Stomach smooth muscle (tissue), 2 donors: ENCODE measurements around the gene CCDC30.
"Not testable (repeated sequence)": the region's sequence is repeated elsewhere in the genome, so short reads cannot be mapped to it uniquely, and the experiment has no call there.

ENCODE experiments used
- H3K27ac ChIP-seq: one replicate; pipeline ENCODE4 v1.7.0; 2013; ENCODE audit warnings: mild to moderate bottlenecking, low read length, inconsistent platforms
- H3K27me3 ChIP-seq, 2 donors: one replicate each; pipeline ENCODE4 v1.7.0; 2013; ENCODE audit warnings: low read length in 2 of 2; ENCODE audit not compliant: insufficient read depth in 2 of 2, control insufficient read depth in 1 of 2
- H3K36me3 ChIP-seq, 2 donors: one replicate each; pipeline ENCODE4 v1.7.0; 2013; ENCODE audit warnings: low read length in 2 of 2; ENCODE audit not compliant: control insufficient read depth in 2 of 2, insufficient read depth in 2 of 2
- H3K4me1 ChIP-seq: one replicate; pipeline ENCODE4 v1.7.0; 2013; ENCODE audit warnings: low read length; ENCODE audit not compliant: control insufficient read depth, insufficient read depth
- H3K4me3 ChIP-seq, 2 donors: one replicate each; pipeline ENCODE4 v1.7.0; 2013; ENCODE audit warnings: low read length in 2 of 2
- H3K9ac ChIP-seq, 2 donors: one replicate each; pipeline ENCODE4 v1.7.0; 2013; ENCODE audit warnings: low read length in 2 of 2, mild to moderate bottlenecking in 1 of 2
- H3K9me3 ChIP-seq, 2 donors: one replicate each; pipeline ENCODE4 v1.7.0; 2013; ENCODE audit warnings: low read length in 2 of 2; ENCODE audit not compliant: control insufficient read depth in 2 of 2
- donor health status: healthy.
- donor health status: Pancreatic carcinoma.

The CCDC30 gene

DNA sequence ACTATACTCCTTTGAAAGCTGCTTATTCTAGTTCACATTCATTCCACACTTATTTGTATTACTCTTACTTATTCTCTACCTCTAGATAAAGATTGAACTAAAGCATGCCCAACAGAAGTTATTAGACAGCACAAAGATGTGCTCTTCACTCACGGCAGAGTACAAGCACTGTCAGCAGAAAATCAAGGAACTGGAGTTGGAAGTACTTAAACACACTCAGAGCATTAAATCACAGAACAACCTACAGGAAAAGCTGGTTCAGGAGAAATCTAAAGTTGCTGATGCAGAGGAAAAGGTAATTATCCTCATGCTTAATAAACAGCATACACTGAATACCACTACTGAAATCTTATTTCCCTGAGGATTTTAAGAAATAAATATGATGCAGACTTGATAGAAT lies 113.8 kb downstream of the CCDC30 start:
- Histone ChIP-seq H3K9ac (no peak overlapping the region), H3K27me3 (no peaks in the 10 kb centered on the region), H3K36me3 (no peaks in the 10 kb centered on the region), H3K9me3 (no peaks in the 10 kb centered on the region), H3K27ac (no peak overlapping the region), H3K4me1 (no peaks in the 10 kb centered on the region), H3K4me3 (no peak overlapping the region)

DNA sequence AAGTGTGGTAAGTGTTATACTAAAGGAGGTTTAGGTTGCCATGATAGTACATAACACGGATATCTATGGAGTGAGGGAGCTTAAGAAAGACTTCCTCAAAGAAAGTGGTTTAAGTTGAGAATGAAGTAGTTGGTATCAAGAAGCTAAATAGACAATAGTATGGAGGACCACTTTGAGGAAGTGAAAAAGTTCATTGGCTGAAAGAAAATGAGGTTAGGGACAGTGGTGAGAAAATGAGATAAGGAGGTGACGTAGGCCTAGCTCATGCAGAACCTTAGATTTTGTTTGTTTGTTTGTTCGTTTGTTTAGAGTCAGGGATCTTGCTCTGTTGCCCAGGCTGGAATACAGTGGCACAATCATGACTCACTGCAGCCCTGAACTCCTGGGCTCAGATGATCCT lies 122.9 kb downstream of the CCDC30 start:
- no peaks in the 10 kb centered on the region for H3K9me3 ChIP-seq
- H3K27me3 ChIP-seq, result no peaks in the 10 kb centered on the region
- H3K36me3 ChIP-seq, result no peaks in the 10 kb centered on the region
- no peak overlapping the region for H3K27ac ChIP-seq
- no peak overlapping the region for H3K9ac ChIP-seq
- H3K4me1 ChIP-seq, result no peaks in the 10 kb centered on the region
- H3K4me3 ChIP-seq, result no peak overlapping the region

DNA sequence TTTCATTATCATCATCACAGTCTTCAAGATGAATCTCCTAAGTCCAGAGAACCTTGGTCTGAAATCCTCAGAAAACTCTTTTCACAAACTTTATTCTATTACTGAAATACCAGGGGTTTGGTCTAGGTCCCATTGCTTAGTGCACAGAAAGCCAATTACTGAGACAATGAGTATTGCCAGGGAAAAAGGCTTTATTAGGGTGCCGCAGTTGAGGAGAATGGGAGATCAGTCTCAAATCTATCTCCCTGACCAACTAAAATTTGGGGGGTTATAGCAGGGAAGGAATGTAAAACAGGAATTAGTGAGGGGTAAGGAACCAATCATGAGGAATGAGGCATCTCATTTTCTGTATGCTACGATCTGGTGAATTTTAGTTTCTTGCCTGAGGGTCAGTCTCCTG lies 124.7 kb downstream of the CCDC30 start:
- no peaks in the 10 kb centered on the region for H3K27me3 ChIP-seq
- no peak overlapping the region for H3K4me3 ChIP-seq
- no peaks in the 10 kb centered on the region for H3K4me1 ChIP-seq
- no peak overlapping the region for H3K9ac ChIP-seq
- no peak overlapping the region for H3K27ac ChIP-seq
- H3K9me3 ChIP-seq, result no peaks in the 10 kb centered on the region
- no peaks in the 10 kb centered on the region for H3K36me3 ChIP-seq

DNA sequence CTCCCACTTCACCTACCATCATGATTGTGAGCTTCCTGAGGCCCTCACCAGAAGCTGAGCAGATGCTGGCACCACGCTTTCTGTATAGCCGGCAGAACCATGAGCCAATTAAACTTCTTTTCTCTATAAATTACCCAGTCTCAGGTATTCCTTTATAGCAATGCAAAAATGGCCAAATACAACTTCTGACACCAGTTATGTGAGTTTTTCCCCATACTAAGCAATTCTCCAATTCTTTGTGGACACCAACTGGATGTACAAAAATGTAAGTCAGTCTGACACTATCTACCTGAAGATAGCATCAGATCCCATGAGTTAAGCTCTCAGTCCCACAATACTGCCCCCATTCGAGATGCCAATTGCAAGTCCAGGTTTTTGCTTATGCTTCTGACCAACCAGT lies 129.7 kb downstream of the CCDC30 start:
- Histone ChIP-seq H3K36me3 (no peaks in the 10 kb centered on the region), H3K4me1 (no peaks in the 10 kb centered on the region), H3K9me3 (no peaks in the 10 kb centered on the region), H3K4me3 (no peak overlapping the region), H3K27ac (no peak overlapping the region), H3K9ac (no peak overlapping the region), H3K27me3 (no peaks in the 10 kb centered on the region)

DNA sequence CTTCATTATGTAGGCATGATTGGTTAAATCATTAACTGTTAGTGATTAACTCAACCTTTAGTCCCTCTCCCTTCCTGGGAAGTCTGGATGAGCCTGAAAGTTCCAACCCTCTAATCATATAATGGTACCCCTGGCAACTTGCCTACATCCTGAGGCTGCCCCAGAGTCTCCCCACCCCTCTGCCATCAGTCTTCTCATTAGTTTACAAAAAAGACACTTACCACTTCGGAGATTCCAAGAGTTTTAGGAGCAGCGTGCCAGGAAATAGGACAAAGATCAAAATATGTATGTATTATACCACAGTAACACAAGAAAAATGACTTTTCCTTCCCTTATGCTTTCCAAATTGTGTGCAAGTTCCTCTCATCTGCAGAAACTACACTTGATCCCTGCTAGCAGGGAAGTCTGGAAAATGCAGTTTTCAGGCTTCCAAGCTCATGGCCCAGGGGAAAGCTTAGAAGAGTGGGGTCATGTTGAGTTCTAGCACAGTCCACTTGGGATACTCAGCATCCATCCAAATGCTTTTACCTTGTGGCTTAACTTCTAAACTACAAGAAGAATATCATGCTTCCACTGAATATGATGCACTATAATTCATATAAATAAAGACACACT lies 130.5 kb downstream of the CCDC30 start:
- Histone ChIP-seq H3K27ac (no peak overlapping the region), H3K4me1 (no peaks in the 10 kb centered on the region), H3K9ac (no peak overlapping the region), H3K27me3 (no peaks in the 10 kb centered on the region), H3K4me3 (no peak overlapping the region), H3K36me3 (no peaks in the 10 kb centered on the region), H3K9me3 (no peaks in the 10 kb centered on the region)

DNA sequence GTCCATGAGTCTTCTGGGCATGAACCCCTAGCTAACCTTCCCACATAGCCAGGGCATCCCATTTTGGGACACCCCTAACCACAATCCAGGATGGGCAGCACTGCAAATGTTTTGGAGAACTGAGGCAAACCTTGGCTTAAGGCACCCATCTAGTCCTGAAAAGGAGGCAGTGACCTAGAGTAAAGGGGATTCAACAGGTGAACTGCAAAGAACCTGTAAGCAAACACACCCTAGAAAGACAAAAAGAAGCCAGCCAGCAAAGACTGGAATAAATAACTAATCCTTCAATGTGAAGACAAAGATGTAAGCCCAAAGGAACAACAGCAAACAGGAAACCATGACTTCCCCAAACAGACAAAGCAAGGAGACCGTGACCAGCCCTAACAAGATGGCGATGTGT lies 138.4 kb downstream of the CCDC30 start:
- Histone ChIP-seq H3K27ac (no peak overlapping the region), H3K4me1 (no peaks in the 10 kb centered on the region), H3K27me3 (no peaks in the 10 kb centered on the region), H3K9me3 (peaks cover 0 to 2% of the 10 kb centered on the region in 2 donors), H3K9ac (no peak overlapping the region), H3K36me3 (no peaks in the 10 kb centered on the region), H3K4me3 (no peak overlapping the region)

DNA sequence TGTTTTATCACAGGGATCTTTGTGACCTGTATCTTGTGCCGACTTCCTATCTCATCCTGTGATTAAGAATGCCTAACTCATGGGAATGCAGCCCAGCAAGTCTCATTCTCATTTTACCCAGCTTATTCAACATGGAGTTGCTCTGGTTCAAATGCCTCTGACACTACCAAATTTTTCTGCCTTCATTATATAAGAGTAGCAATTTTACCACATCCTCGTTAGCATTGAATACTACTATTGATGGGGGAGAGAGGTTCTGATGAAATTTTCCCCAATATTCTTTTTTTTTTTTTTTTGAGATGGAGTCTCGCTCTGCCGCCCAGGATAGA lies 150.7 kb downstream of the CCDC30 start:
- no peak overlapping the region for H3K9ac ChIP-seq
- H3K27ac ChIP-seq, result no peak overlapping the region
- no peaks in the 10 kb centered on the region for H3K9me3 ChIP-seq
- no peaks in the 10 kb centered on the region for H3K4me1 ChIP-seq
- no peaks in the 10 kb centered on the region for H3K27me3 ChIP-seq
- H3K4me3 ChIP-seq, result no peak overlapping the region
- H3K36me3 ChIP-seq, result no peaks in the 10 kb centered on the region

DNA sequence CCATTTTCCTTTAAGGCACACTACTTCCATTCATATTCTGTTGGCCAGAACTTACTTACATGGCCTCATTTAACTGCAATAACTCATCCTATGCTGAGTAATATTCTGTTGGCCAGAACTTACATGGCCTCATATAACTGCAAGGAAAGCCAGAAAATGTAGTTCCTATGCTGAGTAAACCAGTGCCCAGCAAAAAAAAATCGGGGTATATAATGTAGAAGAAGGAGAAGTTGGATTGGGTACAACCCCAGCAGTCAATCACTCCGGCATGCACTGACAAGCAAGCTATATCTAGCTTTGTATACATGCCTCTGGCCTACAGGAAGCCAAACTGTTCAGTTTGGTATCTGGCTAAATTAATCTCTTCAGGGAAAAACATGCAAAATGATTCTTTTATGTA lies 155.8 kb downstream of the CCDC30 start:
- no peaks in the 10 kb centered on the region for H3K9me3 ChIP-seq
- H3K27ac ChIP-seq, result no peak overlapping the region
- H3K27me3 ChIP-seq, result no peaks in the 10 kb centered on the region
- no peak overlapping the region for H3K9ac ChIP-seq
- H3K4me3 ChIP-seq, result no peak overlapping the region
- H3K36me3 ChIP-seq, result no peaks in the 10 kb centered on the region
- H3K4me1 ChIP-seq, result no peaks in the 10 kb centered on the region

DNA sequence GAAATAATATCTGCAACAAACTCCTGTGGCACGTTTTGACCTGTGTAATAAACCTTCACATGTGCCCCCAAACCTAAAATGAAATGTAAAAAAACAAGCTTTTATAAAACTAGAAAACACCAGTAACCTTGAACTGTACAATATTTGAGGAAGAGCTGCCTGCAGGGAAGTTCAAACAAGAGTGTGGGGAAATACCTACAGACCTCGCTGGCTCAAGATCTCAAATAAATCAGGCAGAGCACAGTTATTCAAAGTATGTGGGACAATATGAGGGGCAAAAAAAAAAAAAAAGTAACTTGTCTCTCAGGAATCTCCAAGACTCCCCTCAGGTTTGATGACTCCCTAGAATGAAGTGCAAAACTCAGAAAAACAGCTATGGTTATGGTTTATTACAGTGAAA lies 157.2 kb downstream of the CCDC30 start:
- Histone ChIP-seq H3K27ac (no peak overlapping the region), H3K9ac (no peak overlapping the region), H3K27me3 (no peaks in the 10 kb centered on the region), H3K4me3 (no peak overlapping the region), H3K9me3 (no peaks in the 10 kb centered on the region), H3K36me3 (no peaks in the 10 kb centered on the region), H3K4me1 (no peaks in the 10 kb centered on the region)

DNA sequence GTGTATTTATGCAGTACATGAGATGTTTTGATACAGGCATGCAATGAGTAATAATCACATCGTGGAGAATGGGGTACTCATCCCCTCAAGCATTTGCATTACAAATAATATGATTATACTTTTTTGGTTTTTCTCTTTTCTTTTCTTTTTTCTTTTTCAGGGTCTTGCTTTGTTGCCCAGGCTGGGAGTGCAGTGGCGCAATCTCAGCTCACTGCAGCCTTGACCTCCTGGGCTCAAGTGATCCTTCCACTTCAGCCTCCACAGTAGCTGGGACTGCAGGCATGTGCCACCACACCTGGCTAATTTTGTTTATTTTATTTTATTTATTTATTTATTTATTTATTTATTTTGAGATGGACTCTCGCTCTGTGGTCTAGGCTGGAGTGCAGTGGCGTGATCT lies 158.1 kb downstream of the CCDC30 start:
- not testable (repeated sequence) for H3K27me3 ChIP-seq, H3K9me3 ChIP-seq, H3K27ac ChIP-seq, H3K9ac ChIP-seq, H3K4me1 ChIP-seq, H3K4me3 ChIP-seq, H3K36me3 ChIP-seq

DNA sequence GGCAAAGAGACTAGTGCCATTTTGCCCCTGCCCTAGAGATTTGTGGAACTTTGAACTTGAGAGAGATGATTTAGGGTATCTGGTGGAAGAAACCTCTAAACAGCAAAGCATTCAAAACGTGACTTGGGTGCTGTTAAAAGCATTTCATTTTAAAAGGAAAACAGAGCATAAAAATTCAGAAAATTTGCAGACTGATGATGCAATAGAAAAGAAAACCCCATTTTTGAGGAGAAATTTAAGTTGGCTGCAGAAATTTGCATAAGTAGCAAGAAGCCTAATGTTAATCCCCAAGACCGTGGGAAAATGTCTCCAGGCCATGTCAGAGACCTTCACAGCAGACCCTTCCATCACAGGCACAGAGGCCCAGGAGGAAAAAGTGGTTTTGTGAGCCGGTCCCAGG lies 164.1 kb downstream of the CCDC30 start:
- not testable (repeated sequence) for H3K27ac ChIP-seq, H3K9me3 ChIP-seq, H3K4me1 ChIP-seq, H3K27me3 ChIP-seq, H3K9ac ChIP-seq, H3K36me3 ChIP-seq, H3K4me3 ChIP-seq
